Heart right ventricle (tissue), 16 donors: ENCODE data around the gene CBR1. TPM values are rescaled to one million over a fixed set of nuclear protein-coding genes. Genes with fewer than 3 reads are reported as not detected.

ENCODE experiments used
- ATAC-seq, 8 donors: fragments of 200-7000 bp; cut with Tn5 transposase; one replicate each; pipeline ENCODE4 v1.9.1; 2020; ENCODE audit warnings: mild to moderate bottlenecking in 8 of 8, moderate library complexity in 8 of 8, moderate number of reproducible peaks in 1 of 8
- DNase-seq, 2 donors: peaks; one replicate each; pipeline ENCODE4 v3.0.0-alpha.2; 2020
- H3K27ac ChIP-seq, 10 donors: fragments of 200-600 bp; sonication (generic) in 2 of 10; one replicate each; pipeline versions ENCODE4 v1.5.0 to v1.8.0; 2020 to 2022; ENCODE audit warnings: mild to moderate bottlenecking in 3 of 10
- H3K27me3 ChIP-seq, 7 donors: fragments of 200-600 bp; one replicate each; pipeline ENCODE4 v1.8.0; 2021 to 2022; ENCODE audit warnings: mild to moderate bottlenecking in 2 of 7
- H3K36me3 ChIP-seq, 9 donors: fragments of 200-600 bp; sonication (generic) in 1 of 9; one replicate each; pipeline versions ENCODE4 v1.5.0 to v1.8.0; 2020 to 2022; ENCODE audit warnings: mild to moderate bottlenecking in 2 of 9
- H3K4me1 ChIP-seq, 9 donors: fragments of 200-600 bp; sonication (generic) in 1 of 9; one replicate each; pipeline versions ENCODE4 v1.5.0 to v1.8.0; 2020 to 2022; ENCODE audit warnings: mild to moderate bottlenecking in 4 of 9
- H3K4me3 ChIP-seq, 10 donors: fragments of 200-600 bp; sonication (generic) in 2 of 10; one replicate each; pipeline versions ENCODE4 v1.5.0 to v1.8.0; 2020 to 2022; ENCODE audit warnings: mild to moderate bottlenecking in 7 of 10, moderate library complexity in 2 of 10
- H3K9me3 ChIP-seq, 11 donors: fragments of 200-600 bp in 10 of 11; sonication (generic) in 2 of 11; one replicate each; pipeline versions ENCODE4 v1.5.0 to v1.8.0; 2013 to 2022; ENCODE audit warnings: mild to moderate bottlenecking in 2 of 11, control low read depth in 1 of 11, moderate library complexity in 1 of 11
- WGBS, 2 donors: extraction: QIAGEN DNeasy Blood & Tissue Kit; methylation state at CpG; one replicate each; pipeline ENCODE4 v1.1.7; 2013; ENCODE audit warnings: inconsistent platforms in 1 of 2; 5-methylcytosine and 5-hydroxymethylcytosine counted together
- intact Hi-C, 10 donors: fragments of 100-400 bp; cut with DNase I; formaldehyde crosslinking; loops; one replicate each; pipeline versions ENCODE4 v1.11.1 to v1.14.2; 2022
- long read RNA-seq, 3 donors: library from polyadenylated mRNA; unstranded; transcript quantifications; one replicate each; pipeline ENCODE4 v2.0.0, GENCODE V29; 2020 to 2021
- polyA plus RNA-seq, 2 donors: library from polyadenylated mRNA; stranded (reverse); fragments of 200-250 nt; gene quantifications; one replicate each; pipeline ENCODE4 v1.2.3, GENCODE V29; 2013
- total RNA-seq, 10 donors: library from RNA; stranded (reverse); fragmentation: NEBNext Ultra II Directional in 3 of 10; extraction: Animal tissue kit (Norgen Biotek cat#: 25700) in 3 of 10; gene quantifications; one replicate each; pipeline versions ENCODE4 v1.2.1 to v1.2.4, GENCODE V29; 2021 to 2023
- TF ChIP-seq, protein P1 (sequence below), 9 donors: fragments of 200-600 bp; sonication (generic) in 2 of 9; IDR thresholded peaks; one replicate each; pipeline versions ENCODE4 v1.5.0 to v1.8.0; 2021 to 2022; ENCODE audit warnings: antibody characterized with exemption in 9 of 9, mild to moderate bottlenecking in 5 of 9, moderate library complexity in 1 of 9
- donor health status: Arrhythmogenic right ventricular cardiomyopathy.
- donor health status: ischemic (EF 13 %, LVEDD 7.1; RV severe dilation, severe dysfunction).
- donor health status: healthy with polysubstance abuse.
- donor health status: DM: no; HTN: yes; CAD: no.
- donor health status: DM: no; HTN: no; CAD: no.
- donor health status: ischemic (EF 25% LVEDD 6.9; RV normal size, moderate dysfunction).
- donor health status: ischemic (EF 25% LVEDD 5.7; RV mildly dilated, moderate dysfunction).
- donor health status: healthy.
- donor health status: DM: yes; HTN: yes; CAD: no.
- donor health status: Ischemic cardiomyopathy.
- donor health status: ischemic (EF 35%, LVEDD 5.7; RV mildly dilated, moderate dysfunction).
- donor health status: nonischemic (EF 11% LVEDD 7.7; RV severe dilation, severe dysfunction).
- donor health status: DM: yes; HTN: yes; CAD: no.
- donor health status: PGD.
- donor health status: ischemic (EF 29% LVEDD 5.4; RV normal size, mild dysfunction).
- donor health status: nonischemic (EF 23%, LVEDD 6.1; RV moderate dilation, normal function).

CBR1 gene
- total RNA-seq, result 10 to 100 TPM in 9 of 10 donors, 1 to 10 TPM in 1; 7.7 to 34.8 (median 17.6) TPM
- polyA plus RNA-seq, result 10 to 100 TPM; 15.7 to 61.2 TPM
- long read RNA-seq, donor 1, transcript CBR1-201 (3 exons, 1,293 nt), result major isoform, 44 of 51 reads
- long read RNA-seq, donor 1, partial matches to known transcripts, result 0 of 51 reads
- long read RNA-seq, donor 1, other reads (novel, unspliced or antisense), result 4 of 51 reads
- long read RNA-seq, donor 2, transcript CBR1-201 (3 exons, 1,293 nt), result major isoform, 39 of 45 reads
- long read RNA-seq, donor 2, partial matches to known transcripts, result 2 of 45 reads
- long read RNA-seq, donor 2, other reads (novel, unspliced or antisense), result 1 of 45 reads
- long read RNA-seq, donor 3, transcript CBR1-201 (3 exons, 1,293 nt), result major isoform, 36 of 44 reads
- long read RNA-seq, donor 3, partial matches to known transcripts, result 1 of 44 reads
- long read RNA-seq, donor 3, other reads (novel, unspliced or antisense), result 1 of 44 reads

GRCh38 chr21:36069713-36070583, at the start of gene CBR1:
Gene CBR1, plus strand, starts transcription at chr21:36070024. Its CDS starts 92 bp downstream, at chr21:36070116.
- Histone ChIP-seq H3K27me3 (no peaks in the 10 kb centered on the region), H3K27ac (peak within 1 kb of the TSS; percentile 18 to 87 (median 72)), H3K36me3 (peaks cover 0 to 38% (median 4%) of the 10 kb centered on the region in 9 donors), H3K9me3 (peaks cover 0 to 20% (median 0%) of the 10 kb centered on the region in 11 donors), H3K4me1 (peaks cover 0 to 47% (median 9%) of the 10 kb centered on the region in 9 donors), H3K4me3 (peak within 1 kb of the TSS; percentile 24 to 87 (median 78))
- DNase-seq (peak; percentile 88 to 97), ATAC-seq (peak; percentile 97 to 99 (median 98))
- TF ChIP-seq, protein P1, sequence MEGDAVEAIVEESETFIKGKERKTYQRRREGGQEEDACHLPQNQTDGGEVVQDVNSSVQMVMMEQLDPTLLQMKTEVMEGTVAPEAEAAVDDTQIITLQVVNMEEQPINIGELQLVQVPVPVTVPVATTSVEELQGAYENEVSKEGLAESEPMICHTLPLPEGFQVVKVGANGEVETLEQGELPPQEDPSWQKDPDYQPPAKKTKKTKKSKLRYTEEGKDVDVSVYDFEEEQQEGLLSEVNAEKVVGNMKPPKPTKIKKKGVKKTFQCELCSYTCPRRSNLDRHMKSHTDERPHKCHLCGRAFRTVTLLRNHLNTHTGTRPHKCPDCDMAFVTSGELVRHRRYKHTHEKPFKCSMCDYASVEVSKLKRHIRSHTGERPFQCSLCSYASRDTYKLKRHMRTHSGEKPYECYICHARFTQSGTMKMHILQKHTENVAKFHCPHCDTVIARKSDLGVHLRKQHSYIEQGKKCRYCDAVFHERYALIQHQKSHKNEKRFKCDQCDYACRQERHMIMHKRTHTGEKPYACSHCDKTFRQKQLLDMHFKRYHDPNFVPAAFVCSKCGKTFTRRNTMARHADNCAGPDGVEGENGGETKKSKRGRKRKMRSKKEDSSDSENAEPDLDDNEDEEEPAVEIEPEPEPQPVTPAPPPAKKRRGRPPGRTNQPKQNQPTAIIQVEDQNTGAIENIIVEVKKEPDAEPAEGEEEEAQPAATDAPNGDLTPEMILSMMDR (IDR thresholded peaks at IDR 0.05), result peak in 1 of 9 donors; percentile 3
- intact Hi-C loops, result loop anchor here in 1 of 10 donors (5.0 kb wide), 1 partner anchor 37 kb away; no protein-coding TSS in a partner anchor
- WGBS, 2 donors, result 1% methylated on average over 71 of the region's 71 CpGs

- Histone ChIP-seq H3K36me3 (no peaks in the 10 kb centered on the region), H3K4me3 (no peak overlapping the region), H3K9me3 (no peaks in the 10 kb centered on the region), H3K27me3 (peaks cover 0 to 6% (median 0%) of the 10 kb centered on the region in 7 donors), H3K4me1 (peaks cover 0 to 4% (median 0%) of the 10 kb centered on the region in 9 donors), H3K27ac (no peak overlapping the region)
- WGBS, 2 donors, result 94 to 95% methylated on average over 11 of the region's 11 CpGs
- ATAC-seq, result no peak
- TF ChIP-seq, protein P1 (IDR thresholded peaks at IDR 0.05), result no peak
- intact Hi-C loops, result loop anchor here in 4 of 10 donors (10.0 kb wide), 3 partner anchors 177 to 1327 kb away; no protein-coding TSS in a partner anchor
- no peak for DNase-seq
Measured at GRCh38 chr21:36021251-36021837, 48.5 kb upstream of the CBR1 start.

DNA sequence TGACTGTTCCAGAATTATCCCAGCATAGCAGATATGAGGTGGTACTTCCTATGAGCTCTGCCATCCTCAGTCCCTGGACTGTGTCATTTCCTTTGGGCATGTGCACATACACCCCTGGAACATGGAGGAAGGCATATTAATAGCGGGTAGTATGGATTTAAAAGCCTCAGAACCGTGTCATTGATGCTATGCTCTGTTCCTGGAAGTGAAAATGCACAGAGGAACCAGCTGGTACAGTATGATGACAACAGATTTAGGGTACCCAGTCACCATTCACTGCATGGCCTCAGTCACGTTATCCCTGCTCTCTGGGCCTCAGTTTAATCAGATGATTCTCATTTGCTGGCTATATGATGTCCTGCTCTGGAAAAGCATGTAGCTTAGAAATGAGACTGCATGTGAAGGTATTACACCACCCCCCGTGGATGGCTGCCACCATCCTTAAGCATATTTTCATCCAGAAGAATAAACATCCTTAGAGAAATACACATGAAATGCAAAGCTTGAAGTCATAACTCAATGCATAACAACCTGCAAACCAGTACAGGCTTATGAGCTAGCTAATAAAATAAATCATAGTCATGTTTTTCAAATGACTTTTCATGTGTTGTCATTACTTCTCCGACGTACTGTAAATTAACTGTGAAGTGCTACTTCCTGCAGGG, 47.3 kb upstream of the CBR1 start:
- H3K36me3 ChIP-seq, result no peaks in the 10 kb centered on the region
- no peak overlapping the region for H3K27ac ChIP-seq
- ATAC-seq (no peak), DNase-seq (no peak)
- TF ChIP-seq, protein P1 (IDR thresholded peaks at IDR 0.05), result no peak
- peaks cover 0 to 4% (median 0%) of the 10 kb centered on the region in 9 donors for H3K4me1 ChIP-seq
- H3K9me3 ChIP-seq, result no peaks in the 10 kb centered on the region
- H3K4me3 ChIP-seq, result no peak overlapping the region
- WGBS, 2 donors, result 55 to 64% methylated on average over 6 of the region's 6 CpGs
- intact Hi-C loops, result loop anchor here in 4 of 10 donors (10.0 kb wide), 3 partner anchors 178 to 1328 kb away; no protein-coding TSS in a partner anchor
- H3K27me3 ChIP-seq, result peaks cover 0 to 4% (median 0%) of the 10 kb centered on the region in 7 donors
